ENCODE data around the gene P3H1.
"Not testable (repeated sequence)": the region's sequence is repeated elsewhere in the genome, so short reads cannot be mapped to it uniquely, and the experiment has no call there.

Gene P3H1

GRCh38 chr1:42768172-42768571, 1.3 kb upstream of the P3H1 start:
- no peak for DNase-seq

GRCh38 chr1:42767510-42768000, 727 bp upstream of the P3H1 start:
- no peak for DNase-seq

- peak; percentile 50 for DNase-seq
Measured at GRCh38 chr1:42765832-42766740, 742 bp downstream of the P3H1 start.

GRCh38 chr1:42765269-42765668, 1.6 kb downstream of the P3H1 start:
- no peak for DNase-seq

- no peak for DNase-seq
Measured at GRCh38 chr1:42762269-42762668, 4.6 kb downstream of the P3H1 start.

- DNase-seq, result no peak
Measured at GRCh38 chr1:42761567-42761966, 5.3 kb downstream of the P3H1 start.

- DNase-seq, result no peak
Measured at GRCh38 chr1:42759114-42759513, 7.7 kb downstream of the P3H1 start.

GRCh38 chr1:42758641-42759040, 8.2 kb downstream of the P3H1 start:
- DNase-seq, result peak; percentile 48

- DNase-seq, result no peak
Measured at GRCh38 chr1:42757892-42758275, 8.9 kb downstream of the P3H1 start.

- peak; percentile 95 for DNase-seq
Measured at GRCh38 chr1:42756956-42757891, 9.6 kb downstream of the P3H1 start.

GRCh38 chr1:42753070-42753469, 13.8 kb downstream of the P3H1 start:
- DNase-seq, result no peak

GRCh38 chr1:42752284-42752683, 14.5 kb downstream of the P3H1 start:
- DNase-seq, result no peak

- not testable (repeated sequence) for DNase-seq
Measured at GRCh38 chr1:42751511-42752070, 15.2 kb downstream of the P3H1 start.

- no peak for DNase-seq
Measured at GRCh38 chr1:42750041-42750440, 16.8 kb downstream of the P3H1 start.

- DNase-seq, result no peak
Measured at GRCh38 chr1:42748461-42749410, 18.1 kb downstream of the P3H1 start.

- DNase-seq, result no peak
Measured at GRCh38 chr1:42748021-42748420, 18.8 kb downstream of the P3H1 start.

- DNase-seq, result peak; percentile 53
Measured at GRCh38 chr1:42747125-42747524, 19.7 kb downstream of the P3H1 start.

- no peak for DNase-seq
Measured at GRCh38 chr1:42746436-42747105, 20.3 kb downstream of the P3H1 start.

- no peak for DNase-seq
Measured at GRCh38 chr1:42745851-42746250, 21.0 kb downstream of the P3H1 start.

- no peak for DNase-seq
Measured at GRCh38 chr1:42744148-42744413, 22.7 kb downstream of the P3H1 start.

GRCh38 chr1:42743317-42744147, 23.3 kb downstream of the P3H1 start:
- no peak for DNase-seq
